OCI-LY7 (cell line): Measurements from ENCODE around the gene STOM.

Experiments
- EZH2phosphoT487 ChIP-seq: fragments of 200-600 bp; sonication (generic); IDR thresholded peaks from 2 replicates; pipeline ENCODE4 v1.6.1; 2018; ENCODE audit warnings: low read depth, borderline replicate concordance, mild to moderate bottlenecking, mixed run types, antibody characterized with exemption, low read length, moderate library complexity, mixed read lengths
- TF ChIP-seq, protein P1 (sequence below): fragments of 200-600 bp; sonication (generic); conservative IDR thresholded peaks from 2 replicates; pipeline ENCODE4 v1.5.1; 2014; ENCODE audit warnings: mild to moderate bottlenecking, antibody characterized with exemption, low read length, moderate library complexity, mixed read lengths

DNA sequence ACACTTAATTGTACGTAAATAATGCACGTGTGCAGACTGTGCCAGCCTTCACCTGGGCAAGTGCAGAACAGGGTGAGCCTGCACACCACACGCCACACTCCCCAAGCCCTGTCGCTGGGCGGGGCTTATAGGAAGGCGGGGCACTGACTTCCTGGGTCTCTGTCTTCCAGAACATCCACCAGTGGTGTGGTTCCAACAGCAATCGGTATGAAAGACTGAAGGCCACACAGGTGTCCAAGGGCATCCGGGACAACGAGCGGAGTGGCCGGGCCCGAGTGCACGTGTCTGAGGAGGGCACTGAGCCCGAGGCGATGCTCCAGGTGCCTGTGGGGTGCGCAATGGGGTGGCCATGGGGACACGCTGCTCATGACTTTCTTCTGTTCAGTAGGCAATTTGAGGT lies 57.9 kb downstream of the STOM start:
- TF ChIP-seq, protein P1, sequence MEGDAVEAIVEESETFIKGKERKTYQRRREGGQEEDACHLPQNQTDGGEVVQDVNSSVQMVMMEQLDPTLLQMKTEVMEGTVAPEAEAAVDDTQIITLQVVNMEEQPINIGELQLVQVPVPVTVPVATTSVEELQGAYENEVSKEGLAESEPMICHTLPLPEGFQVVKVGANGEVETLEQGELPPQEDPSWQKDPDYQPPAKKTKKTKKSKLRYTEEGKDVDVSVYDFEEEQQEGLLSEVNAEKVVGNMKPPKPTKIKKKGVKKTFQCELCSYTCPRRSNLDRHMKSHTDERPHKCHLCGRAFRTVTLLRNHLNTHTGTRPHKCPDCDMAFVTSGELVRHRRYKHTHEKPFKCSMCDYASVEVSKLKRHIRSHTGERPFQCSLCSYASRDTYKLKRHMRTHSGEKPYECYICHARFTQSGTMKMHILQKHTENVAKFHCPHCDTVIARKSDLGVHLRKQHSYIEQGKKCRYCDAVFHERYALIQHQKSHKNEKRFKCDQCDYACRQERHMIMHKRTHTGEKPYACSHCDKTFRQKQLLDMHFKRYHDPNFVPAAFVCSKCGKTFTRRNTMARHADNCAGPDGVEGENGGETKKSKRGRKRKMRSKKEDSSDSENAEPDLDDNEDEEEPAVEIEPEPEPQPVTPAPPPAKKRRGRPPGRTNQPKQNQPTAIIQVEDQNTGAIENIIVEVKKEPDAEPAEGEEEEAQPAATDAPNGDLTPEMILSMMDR: no peak
- TF ChIP-seq EZH2phosphoT487: no peak
